ENCODE data around the gene NRXN2. TPM values are rescaled to one million over a fixed set of nuclear protein-coding genes. Genes with fewer than 3 reads are reported as not detected.

NRXN2 gene
- total and polyA plus RNA-seq, 2 donors (not counting 3 experiments of a cell fraction or from before 2014, with no cell fraction given): not detected

DNA sequence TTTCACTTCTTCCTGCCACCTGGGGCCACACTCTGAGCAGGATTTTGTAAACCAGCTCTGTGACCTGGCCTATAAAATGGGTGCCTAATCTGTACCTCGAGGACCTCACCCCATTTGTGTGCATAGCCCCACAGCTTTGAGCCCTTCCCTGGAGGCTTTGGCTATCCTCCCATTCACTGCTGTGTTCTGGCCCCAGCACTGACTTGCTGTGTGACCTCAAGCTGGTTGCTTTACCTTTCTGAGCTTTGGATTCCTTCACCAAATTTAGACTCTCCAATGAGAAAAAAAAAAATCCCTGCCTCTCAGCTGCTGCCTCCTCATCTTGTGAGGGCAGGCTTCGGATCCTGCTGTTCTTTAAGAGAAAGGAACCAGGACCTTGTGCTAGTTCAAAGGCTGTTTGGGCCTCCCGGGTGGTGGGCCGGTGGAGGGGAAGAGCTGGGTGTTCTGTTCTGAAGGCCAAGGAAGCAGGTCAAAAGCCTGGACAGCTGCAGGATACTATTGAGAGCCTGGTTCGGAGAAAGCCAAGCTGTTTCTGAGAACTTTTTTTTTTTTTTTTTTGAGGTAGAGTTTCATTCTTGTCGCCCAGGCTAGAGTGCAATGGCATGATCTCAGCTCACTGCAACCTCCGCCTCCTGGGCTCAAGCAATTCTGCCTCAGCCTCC, 37.9 kb upstream of the NRXN2 start:
- peaks cover 5% of the 10 kb centered on the region for H3K79me2 ChIP-seq (ENCODE audit: control insufficient read depth, insufficient read depth, low read length)
- dilution Hi-C loops (cut with MboI; ENCODE audit: extremely low pct_ligation_motif_present, low sequenced_read_pairs): no loop called here
- peaks cover 3% of the 10 kb centered on the region for H4K20me1 ChIP-seq (replicated peaks; ENCODE audit: control insufficient read depth, extremely low read depth, insufficient read depth, low read length)

More for the DNA sequence above, 37.9 kb upstream of the NRXN2 start:
- Histone ChIP-seq H3K9me3 (replicated peaks; ENCODE audit: control insufficient read depth, insufficient read depth, low read length) (no peaks in the 10 kb centered on the region), H3K4me1 (ENCODE audit: control insufficient read depth, extremely low read depth, insufficient read depth, low read length) (peaks cover 20% of the 10 kb centered on the region), H3K27ac (ENCODE audit: insufficient read depth, low read depth, low read length) (no peak overlapping the region), H3K27me3 (ENCODE audit: control insufficient read depth in 2 of 2, insufficient read depth in 2 of 2, low read length in 2 of 2) (no peaks in the 10 kb centered on the region), H3K9ac (replicated peaks; ENCODE audit: extremely low read depth, insufficient read depth, low read length) (no peak overlapping the region), H3K9me1 (replicated peaks; ENCODE audit: control insufficient read depth, extremely low read depth, insufficient read depth, low read length) (no peaks in the 10 kb centered on the region), H3K4me3 (replicated peaks in 1 of 3; ENCODE audit: insufficient read depth in 1 of 3, low read depth in 1 of 3, low read length in 3 of 3) (no peak overlapping the region), H3K36me3 (ENCODE audit: control insufficient read depth in 2 of 2, extremely low read depth in 1 of 2, insufficient read depth in 2 of 2, low read length in 2 of 2) (peaks cover 21 to 27% of the 10 kb centered on the region in 2 experiments), H2AFZ (ENCODE audit: low read depth, low read length) (no peak overlapping the region), H3K4me2 (ENCODE audit: insufficient read depth, low read length) (no peak overlapping the region)
- ChIA-PET POLR2A (no interaction called here), CTCF (interaction anchor here (1.2 to 1.6 kb wide), 3 partner anchors 12 to 18 kb away, joined by 3 to 6 read pairs (median 5); partner anchors contain the start of gene SF1)
- BruUV-seq (replicated peaks): no TSS peak
- TF ChIP-seq GATA2 (IDR thresholded peaks at IDR 0.05; ENCODE audit: insufficient read depth, insufficient read length, low read depth, low read length): no peak
- no peak for TF ChIP-seq POLR2A (IDR thresholded peaks at IDR 0.05; ENCODE audit: low read depth, low read length)
- no peak for TF ChIP-seq CTCF (IDR thresholded peaks at IDR 0.05; ENCODE audit: extremely low read depth in 1 of 2, insufficient read depth in 1 of 2, low read depth in 1 of 2, low read length in 2 of 2)
- TF ChIP-seq FOS (IDR thresholded peaks at IDR 0.05; ENCODE audit: borderline replicate concordance, insufficient read depth, low read length): no peak
- TF ChIP-seq POLR2AphosphoS5 (IDR thresholded peaks at IDR 0.05; ENCODE audit: insufficient read depth, low read depth, low read length): no peak
- TF ChIP-seq, protein P1, sequence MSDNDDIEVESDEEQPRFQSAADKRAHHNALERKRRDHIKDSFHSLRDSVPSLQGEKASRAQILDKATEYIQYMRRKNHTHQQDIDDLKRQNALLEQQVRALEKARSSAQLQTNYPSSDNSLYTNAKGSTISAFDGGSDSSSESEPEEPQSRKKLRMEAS (IDR thresholded peaks at IDR 0.05; ENCODE audit: insufficient read depth, insufficient read length): no peak
- TF ChIP-seq MYC (IDR thresholded peaks at IDR 0.05; ENCODE audit: low read depth, low read length): no peak
- no peak for TF ChIP-seq EZH2 (IDR thresholded peaks at IDR 0.05; ENCODE audit: borderline replicate concordance, low read depth, low read length, severe bottlenecking)
- TF ChIP-seq JUN (IDR thresholded peaks at IDR 0.05; ENCODE audit: borderline replicate concordance, insufficient read depth, insufficient read length, low read depth): no peak
- DNase-seq (ENCODE audit: low read depth, low spot score): no peak
- no peak for FAIRE-seq
- intact Hi-C loops (cut with micrococcal nuclease): no loop called here

Data from endothelial cell of umbilical vein (primary cell).